Osteocyte (in vitro differentiated cells): ENCODE measurements around the gene HS2ST1. TPM values are rescaled to one million over a fixed set of nuclear protein-coding genes. Genes with fewer than 3 reads are reported as not detected.

Experiments
- DNase-seq: peaks from one replicate; pipeline ENCODE4 v3.0.0; 2021; ENCODE audit warnings: mixed read lengths; ENCODE audit not compliant: unreplicated experiment; ENCODE audit errors: extremely low spot score
- H3K27ac Mint-ChIP-seq: one replicate; pipeline ENCODE4 v1.8.0; 2021; ENCODE audit warnings: mild to moderate bottlenecking, mixed read lengths; ENCODE audit not compliant: unreplicated experiment
- H3K27me3 Mint-ChIP-seq: one replicate; pipeline ENCODE4 v1.8.0; 2021; ENCODE audit warnings: mixed read lengths; ENCODE audit not compliant: unreplicated experiment
- H3K36me3 Mint-ChIP-seq: one replicate; pipeline ENCODE4 v1.8.0; 2021; ENCODE audit warnings: mixed read lengths; ENCODE audit not compliant: unreplicated experiment
- H3K4me1 Mint-ChIP-seq: one replicate; pipeline ENCODE4 v1.8.0; 2021; ENCODE audit warnings: mixed read lengths; ENCODE audit not compliant: unreplicated experiment
- H3K4me3 Mint-ChIP-seq: one replicate; pipeline ENCODE4 v1.8.0; 2021; ENCODE audit warnings: mild to moderate bottlenecking, moderate library complexity, mixed read lengths; ENCODE audit not compliant: unreplicated experiment
- H3K9me3 Mint-ChIP-seq: one replicate; pipeline ENCODE4 v1.8.0; 2021; ENCODE audit warnings: mixed read lengths; ENCODE audit not compliant: unreplicated experiment
- total RNA-seq: library from RNA; stranded (reverse); gene quantifications from 2 replicates; pipeline ENCODE4 v1.2.1, GENCODE V29; 2021
- TF ChIP-seq, protein P1 (sequence below): fragments of 200-600 bp; sonication (generic); IDR thresholded peaks from 2 replicates; pipeline ENCODE4 v1.5.0; 2021; ENCODE audit warnings: antibody characterized with exemption, mild to moderate bottlenecking, moderate library complexity

Gene HS2ST1
- total RNA-seq, 1 donor from 2014 or later = 26.8 TPM

DNA sequence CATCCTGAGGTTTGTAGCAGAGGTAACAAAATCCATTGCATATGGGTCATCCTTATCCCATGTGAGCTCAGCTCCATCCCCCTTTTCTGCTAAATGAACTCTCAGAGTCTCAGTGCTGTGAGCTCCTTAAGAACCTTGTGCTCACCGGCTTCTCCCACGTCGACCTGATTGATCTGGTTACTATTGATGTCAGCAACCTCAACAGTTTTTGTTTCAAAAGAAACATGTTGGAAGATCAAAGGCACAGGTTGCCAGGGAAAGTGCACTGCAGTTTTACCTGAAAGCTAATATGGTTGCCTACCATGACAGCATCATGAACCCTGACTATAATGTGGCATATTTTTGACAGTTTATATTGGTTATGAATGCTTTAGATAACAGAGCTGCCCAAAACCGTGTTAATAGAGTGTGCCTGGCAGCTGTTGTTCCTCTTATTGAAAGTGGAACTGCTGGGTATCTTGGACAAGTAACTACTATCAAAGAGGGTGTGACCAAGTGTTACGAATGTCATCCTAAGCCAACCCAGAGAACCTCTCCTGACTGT is 131.4 kb downstream of the HS2ST1 start:
- Mint-ChIP-seq H3K27ac (no peak overlapping the region), H3K9me3 (peaks cover 16% of the 10 kb centered on the region), H3K27me3 (no peaks in the 10 kb centered on the region), H3K4me3 (no peak overlapping the region), H3K36me3 (no peaks in the 10 kb centered on the region), H3K4me1 (no peaks in the 10 kb centered on the region)
- no peak for DNase-seq
- TF ChIP-seq, protein P1, sequence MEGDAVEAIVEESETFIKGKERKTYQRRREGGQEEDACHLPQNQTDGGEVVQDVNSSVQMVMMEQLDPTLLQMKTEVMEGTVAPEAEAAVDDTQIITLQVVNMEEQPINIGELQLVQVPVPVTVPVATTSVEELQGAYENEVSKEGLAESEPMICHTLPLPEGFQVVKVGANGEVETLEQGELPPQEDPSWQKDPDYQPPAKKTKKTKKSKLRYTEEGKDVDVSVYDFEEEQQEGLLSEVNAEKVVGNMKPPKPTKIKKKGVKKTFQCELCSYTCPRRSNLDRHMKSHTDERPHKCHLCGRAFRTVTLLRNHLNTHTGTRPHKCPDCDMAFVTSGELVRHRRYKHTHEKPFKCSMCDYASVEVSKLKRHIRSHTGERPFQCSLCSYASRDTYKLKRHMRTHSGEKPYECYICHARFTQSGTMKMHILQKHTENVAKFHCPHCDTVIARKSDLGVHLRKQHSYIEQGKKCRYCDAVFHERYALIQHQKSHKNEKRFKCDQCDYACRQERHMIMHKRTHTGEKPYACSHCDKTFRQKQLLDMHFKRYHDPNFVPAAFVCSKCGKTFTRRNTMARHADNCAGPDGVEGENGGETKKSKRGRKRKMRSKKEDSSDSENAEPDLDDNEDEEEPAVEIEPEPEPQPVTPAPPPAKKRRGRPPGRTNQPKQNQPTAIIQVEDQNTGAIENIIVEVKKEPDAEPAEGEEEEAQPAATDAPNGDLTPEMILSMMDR = no peak

DNA sequence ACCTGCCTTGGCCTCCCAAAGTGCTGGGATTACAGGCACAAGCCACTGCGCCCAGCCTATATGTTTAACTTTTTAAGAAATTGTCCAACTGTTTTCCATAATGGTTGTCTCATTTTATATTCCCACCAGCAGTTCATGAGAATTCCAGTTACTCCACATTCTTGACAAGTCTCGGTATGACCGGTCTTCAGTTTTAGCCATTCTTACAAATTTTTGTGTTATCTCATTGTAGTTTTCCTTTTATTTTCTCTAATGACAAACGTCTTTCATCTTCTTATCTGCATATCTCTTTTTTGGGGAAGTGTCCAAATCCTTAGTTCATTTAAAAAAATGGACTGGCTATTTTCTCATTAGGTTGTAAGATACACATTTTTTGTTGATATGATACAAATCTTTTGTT is 132.5 kb downstream of the HS2ST1 start:
- H3K27me3 Mint-ChIP-seq = no peaks in the 10 kb centered on the region
- no peaks in the 10 kb centered on the region for H3K4me1 Mint-ChIP-seq
- no peaks in the 10 kb centered on the region for H3K36me3 Mint-ChIP-seq
- H3K4me3 Mint-ChIP-seq = no peak overlapping the region
- DNase-seq = no peak
- H3K27ac Mint-ChIP-seq = no peak overlapping the region
- H3K9me3 Mint-ChIP-seq = peaks cover 16% of the 10 kb centered on the region
- TF ChIP-seq, protein P1 = no peak

DNA sequence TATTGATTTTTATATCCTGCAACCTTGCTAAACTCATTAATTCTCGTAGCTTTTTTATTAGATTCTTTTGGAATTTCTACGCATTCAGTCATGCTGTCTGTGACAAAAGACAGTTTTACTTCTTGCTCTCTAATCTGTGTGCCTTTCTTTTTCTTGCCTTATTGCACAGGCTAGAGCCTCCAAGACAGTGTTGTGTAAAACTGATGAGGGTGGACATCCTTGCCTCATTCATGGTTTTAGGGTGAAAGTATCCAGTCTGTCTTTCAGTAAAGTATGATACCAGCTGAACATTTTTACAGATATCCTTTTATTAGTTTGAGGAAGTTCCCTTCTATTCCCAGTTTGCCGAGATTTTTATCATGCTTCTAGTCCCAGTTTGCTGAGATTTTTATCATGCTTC is 133.8 kb downstream of the HS2ST1 start:
- no peaks in the 10 kb centered on the region for H3K27me3 Mint-ChIP-seq
- DNase-seq = no peak
- no peaks in the 10 kb centered on the region for H3K36me3 Mint-ChIP-seq

DNA sequence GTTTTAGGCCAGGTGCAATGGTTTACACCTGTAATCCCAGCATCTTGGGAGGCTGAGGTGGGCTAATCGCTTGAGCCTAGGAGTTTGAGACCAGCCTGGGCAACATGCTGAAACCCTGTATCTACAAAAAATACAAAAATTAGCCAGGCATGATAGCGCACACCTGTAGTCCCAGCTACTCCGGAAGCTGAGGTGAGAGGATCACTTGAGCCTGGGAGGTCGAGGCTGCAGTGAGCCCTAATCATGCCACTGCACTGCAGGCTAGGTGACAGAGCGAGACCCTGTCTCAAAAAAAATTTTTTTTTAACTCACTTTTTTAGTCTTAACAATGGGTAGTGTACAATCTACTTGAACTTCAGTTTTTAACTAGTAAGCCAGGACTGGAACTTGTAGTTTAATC is 137.5 kb downstream of the HS2ST1 start:
- Mint-ChIP-seq H3K4me1 (no peaks in the 10 kb centered on the region), H3K36me3 (no peaks in the 10 kb centered on the region), H3K27ac (no peak overlapping the region), H3K27me3 (no peaks in the 10 kb centered on the region), H3K4me3 (no peak overlapping the region), H3K9me3 (peaks cover 14% of the 10 kb centered on the region)
- DNase-seq = no peak
- TF ChIP-seq, protein P1 = no peak

More for the DNA sequence above, 133.8 kb downstream of the HS2ST1 start:
- no peak overlapping the region for H3K4me3 Mint-ChIP-seq
- H3K4me1 Mint-ChIP-seq = no peaks in the 10 kb centered on the region
- TF ChIP-seq, protein P1 = no peak
- H3K9me3 Mint-ChIP-seq = peaks cover 16% of the 10 kb centered on the region
- no peak overlapping the region for H3K27ac Mint-ChIP-seq

DNA sequence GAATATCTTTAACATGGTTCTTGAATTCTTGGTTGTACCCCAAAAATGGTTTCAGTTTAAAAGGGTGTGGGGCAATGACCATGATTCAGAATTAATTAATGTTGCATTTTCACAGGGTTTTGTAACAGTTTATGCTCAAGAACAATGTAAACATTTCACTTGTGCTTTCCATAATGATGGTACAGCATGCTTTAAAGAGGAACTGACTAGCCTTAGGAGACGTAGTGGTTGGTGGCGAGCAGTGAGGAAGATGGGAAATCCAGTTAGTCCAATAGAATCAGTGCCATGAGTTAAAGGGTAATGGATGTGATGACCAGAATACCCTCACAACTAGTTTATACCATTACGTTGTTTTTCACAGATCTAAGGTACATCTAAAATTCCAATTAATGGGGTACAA is 138.0 kb downstream of the HS2ST1 start:
- TF ChIP-seq, protein P1 = no peak
- Mint-ChIP-seq H3K4me1 (peaks cover 2% of the 10 kb centered on the region), H3K27me3 (no peaks in the 10 kb centered on the region), H3K36me3 (no peaks in the 10 kb centered on the region), H3K9me3 (peaks cover 10% of the 10 kb centered on the region), H3K4me3 (no peak overlapping the region), H3K27ac (no peak overlapping the region)
- no peak for DNase-seq
